ENCODE measurements around the gene FOXO6.

DNA sequence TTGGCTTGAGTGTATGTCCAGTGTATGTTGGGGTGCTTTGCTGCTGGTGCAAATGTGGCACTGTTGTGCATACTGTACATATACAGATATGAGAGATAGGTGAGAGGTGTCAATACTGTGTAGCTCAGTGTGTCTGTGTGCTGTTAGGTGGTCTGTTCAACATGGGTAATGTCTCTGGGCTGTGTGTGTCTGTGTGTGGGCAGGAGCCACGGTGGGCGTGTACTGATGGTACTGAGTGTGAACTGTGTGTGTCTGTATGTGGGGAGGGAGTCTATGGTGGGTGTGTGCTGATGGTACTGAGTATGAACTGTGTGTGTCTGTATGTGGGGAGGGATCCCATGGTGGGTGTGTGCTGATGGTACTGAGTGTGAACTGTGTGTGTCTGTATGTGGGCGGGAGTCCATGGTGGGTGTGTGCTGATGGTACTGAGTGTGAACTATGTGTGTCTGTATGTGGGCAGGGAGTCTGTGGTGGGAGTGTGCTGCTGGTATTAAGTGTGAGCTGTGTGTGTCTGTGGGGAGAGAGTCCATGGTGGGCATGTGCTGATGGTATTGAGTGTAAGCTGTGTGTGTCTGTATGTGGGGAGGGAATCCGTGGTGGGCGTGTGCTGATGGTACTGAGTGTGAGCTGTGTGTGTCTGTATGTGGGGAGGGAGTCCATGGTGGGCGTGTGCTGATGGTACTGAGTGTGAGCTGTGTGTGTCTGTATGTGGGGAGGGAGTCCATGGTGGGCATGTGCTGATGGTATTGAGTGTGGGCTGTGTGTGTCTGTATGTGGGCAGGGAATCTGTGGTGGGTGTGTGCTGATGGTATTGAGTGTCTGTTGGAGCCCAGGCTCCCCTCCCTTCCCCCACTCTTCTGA, 32.2 kb upstream of the FOXO6 start:
- no peak for TF ChIP-seq CTCF (optimal IDR thresholded peaks at IDR 0.05 in 1 of 3, IDR thresholded peaks at IDR 0.05 in 1 of 3, conservative IDR thresholded peaks at IDR 0.05 in 1 of 3; ENCODE audit: extremely low read depth in 1 of 3, insufficient read depth in 2 of 3, low read length in 3 of 3)
- no peak for TF ChIP-seq EZH2 (IDR thresholded peaks at IDR 0.05; ENCODE audit: low read length)
